ENCODE measurements around the gene RBM10.

The RBM10 gene

DNA sequence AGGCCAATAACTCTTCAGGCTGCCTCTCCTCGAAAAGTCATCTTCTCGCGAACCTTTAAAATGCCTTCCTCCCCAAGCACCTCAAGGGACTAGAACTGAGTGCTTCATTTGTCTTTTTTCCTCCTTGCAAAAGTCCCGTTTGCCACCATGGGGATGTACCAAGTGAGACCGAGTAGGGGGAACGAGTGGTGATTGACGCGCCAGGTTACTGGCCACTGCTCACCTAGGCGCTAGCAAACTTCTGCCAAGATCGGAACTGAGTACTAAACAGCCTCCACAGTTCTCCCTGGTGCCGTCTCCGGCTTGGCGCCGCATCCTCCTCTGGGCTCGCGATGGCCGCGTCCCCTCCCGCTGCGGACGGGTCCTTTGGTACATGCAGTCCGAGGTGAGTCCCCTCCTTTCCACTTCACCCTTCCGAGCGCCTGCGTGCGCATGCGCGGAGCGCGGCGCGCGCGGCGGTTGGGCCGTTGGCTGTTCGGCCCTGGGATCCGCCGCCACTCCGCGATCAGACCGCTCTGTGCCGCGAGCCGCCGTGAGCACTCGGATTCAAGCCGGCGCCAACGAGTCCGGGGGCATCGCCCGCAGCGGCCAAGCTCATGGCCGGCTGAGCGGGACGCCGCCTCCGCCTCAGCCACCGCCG lies 73.4 kb downstream of the RBM10 start, which contains the start of gene CDK16:
TSS of gene CDK16 (plus strand) at position 402 of the 640 bp plus-strand sequence. CDS start 4,877 bp downstream, outside the sequence.
- peak; percentile 44 to 72 for DNase-seq (ENCODE audit: low read depth in 2 of 2)

GRCh38 chrX:47218920-47219815 lies 74.1 kb downstream of the RBM10 start:
- peak; percentile 1 to 21 for DNase-seq (ENCODE audit: low read depth in 2 of 2)

DNA sequence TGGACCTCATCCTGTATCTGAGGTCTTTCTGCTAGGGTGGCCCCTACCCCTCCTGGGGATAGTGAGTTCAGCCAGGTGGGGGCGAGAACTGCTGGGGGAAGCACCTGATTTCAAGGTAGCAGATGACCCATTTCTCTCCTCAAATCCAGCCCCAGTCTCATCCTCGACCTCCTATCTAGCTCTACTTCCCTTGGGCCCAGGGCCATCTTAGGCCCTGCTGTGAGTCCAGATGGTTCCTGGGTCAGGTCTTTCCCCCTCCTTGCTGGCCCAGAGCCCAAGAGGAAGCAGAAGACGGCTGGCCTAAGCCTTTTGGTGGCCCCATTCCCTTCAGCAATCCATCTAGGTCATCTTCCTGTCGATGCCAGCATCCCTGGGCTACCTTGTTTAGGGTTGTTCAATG lies 76.7 kb downstream of the RBM10 start:
- DNase-seq (ENCODE audit: low read depth in 2 of 2) = no peak

- no peak for DNase-seq (ENCODE audit: low read depth in 2 of 2)
Observed at GRCh38 chrX:47222751-47223350, 77.8 kb downstream of the RBM10 start.

DNA sequence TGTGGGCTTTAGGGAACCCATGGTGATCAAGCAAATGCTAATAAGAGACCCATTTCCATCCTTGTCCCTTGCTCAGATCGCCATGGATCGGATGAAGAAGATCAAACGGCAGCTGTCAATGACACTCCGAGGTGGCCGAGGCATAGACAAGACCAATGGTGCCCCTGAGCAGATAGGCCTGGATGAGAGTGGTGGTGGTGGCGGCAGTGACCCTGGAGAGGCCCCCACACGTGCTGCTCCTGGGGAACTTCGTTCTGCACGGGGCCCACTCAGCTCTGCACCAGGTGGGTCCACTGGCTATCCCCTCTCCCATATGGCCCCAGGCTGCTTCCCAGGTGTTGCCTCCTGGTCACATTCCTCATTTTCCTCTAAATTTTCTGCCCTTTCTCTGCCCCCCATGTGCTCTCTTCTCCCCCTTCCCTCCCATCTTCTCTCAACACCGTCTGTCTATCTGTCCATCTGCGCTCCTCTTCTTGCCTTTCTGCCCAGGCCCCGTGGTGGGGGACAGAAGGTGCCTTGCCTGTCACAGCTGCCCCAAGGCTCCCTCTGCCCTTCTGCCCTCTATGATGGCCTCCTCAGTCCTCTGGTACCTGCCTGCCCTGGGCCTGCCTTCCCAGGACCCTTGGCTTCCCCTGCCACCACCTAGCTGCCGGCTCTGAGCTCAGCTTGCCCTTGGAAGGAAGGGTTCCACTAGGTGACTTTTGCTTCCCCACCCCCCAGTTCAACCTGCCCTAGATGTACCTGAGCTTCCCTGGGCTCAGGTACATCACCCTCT lies 78.6 kb downstream of the RBM10 start:
- DNase-seq (ENCODE audit: low read depth in 2 of 2) = no peak

DNA sequence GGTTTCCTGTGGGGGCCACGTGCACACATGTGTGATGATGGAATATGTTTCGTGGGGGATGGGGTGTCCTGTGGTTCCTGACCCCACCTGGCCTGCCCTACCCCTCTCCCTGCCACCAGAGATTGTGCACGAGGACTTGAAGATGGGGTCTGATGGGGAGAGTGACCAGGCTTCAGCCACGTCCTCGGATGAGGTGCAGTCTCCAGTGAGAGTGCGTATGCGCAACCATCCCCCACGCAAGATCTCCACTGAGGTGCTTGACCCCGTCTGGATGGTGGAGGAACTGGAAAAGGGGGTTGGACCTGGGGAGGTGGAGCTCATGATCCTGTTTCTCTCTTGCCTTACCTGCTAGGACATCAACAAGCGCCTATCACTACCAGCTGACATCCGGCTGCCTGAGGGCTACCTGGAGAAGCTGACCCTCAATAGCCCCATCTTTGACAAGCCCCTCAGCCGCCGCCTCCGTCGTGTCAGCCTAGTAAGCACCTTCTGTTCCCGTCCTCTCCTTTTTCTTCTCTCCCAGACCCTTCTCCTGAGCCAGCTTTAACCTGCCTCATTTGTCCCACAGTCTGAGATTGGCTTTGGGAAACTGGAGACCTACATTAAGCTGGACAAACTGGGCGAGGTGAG lies 79.4 kb downstream of the RBM10 start:
- no peak for DNase-seq (ENCODE audit: low read depth in 2 of 2)

- DNase-seq (ENCODE audit: low read depth in 2 of 2) = no peak
Observed at GRCh38 chrX:47224896-47225290, 79.9 kb downstream of the RBM10 start.

DNA sequence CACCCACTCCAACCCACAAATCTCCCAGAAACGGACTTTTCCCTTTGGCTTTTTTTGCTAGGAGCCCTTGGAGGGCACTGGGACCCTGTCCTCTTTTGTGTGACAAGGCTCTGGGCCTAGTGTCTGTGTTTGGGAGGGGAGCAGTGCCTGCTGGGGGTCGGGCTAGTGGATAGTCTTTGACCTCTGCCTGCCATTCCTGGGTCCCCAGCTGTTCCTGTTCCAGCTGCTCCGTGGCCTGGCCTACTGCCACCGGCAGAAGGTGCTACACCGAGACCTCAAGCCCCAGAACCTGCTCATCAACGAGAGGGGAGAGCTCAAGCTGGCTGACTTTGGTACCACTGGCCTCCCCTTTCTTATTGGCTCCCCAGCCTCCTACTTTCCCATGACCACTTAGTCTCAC lies 81.0 kb downstream of the RBM10 start:
- DNase-seq (ENCODE audit: low read depth in 2 of 2) = no peak

- DNase-seq (ENCODE audit: low read depth in 2 of 2) = no peak
Observed at GRCh38 chrX:47226531-47227333, 81.7 kb downstream of the RBM10 start.

GRCh38 chrX:47227334-47227583 lies 82.2 kb downstream of the RBM10 start:
- DNase-seq (ENCODE audit: low read depth in 2 of 2) = no peak

DNA sequence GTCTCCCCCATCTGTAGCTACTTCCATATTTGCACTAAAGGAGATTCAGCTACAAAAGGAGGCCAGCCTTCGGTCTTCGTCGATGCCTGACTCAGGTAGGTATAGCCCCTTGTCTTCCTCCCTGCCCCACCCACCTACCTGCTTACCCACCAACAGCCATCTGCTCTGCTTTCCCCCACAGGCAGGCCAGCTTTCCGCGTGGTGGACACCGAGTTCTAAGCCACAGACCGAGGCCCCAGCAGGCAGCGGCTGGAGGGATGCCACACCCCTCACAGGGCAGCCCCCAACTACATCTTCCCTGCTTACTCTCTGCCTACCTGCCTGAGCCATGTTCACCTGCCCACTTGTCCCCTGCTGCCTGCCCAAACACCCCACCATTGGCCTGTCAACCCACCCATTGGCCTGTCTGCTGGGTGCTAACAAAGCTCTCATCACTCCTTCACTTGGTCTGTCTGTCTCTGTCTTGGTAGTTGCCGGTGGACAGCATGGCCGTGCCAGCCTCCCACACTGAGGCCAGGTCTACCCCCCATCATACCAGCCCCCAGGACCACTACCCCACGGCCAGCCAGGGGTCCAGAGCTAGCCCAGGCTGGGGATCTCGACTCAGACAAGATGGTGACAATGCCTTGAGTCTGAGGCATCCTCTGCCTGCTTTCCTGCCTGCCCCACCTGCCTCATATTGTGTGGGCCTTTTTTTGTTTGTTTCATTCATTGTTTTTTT lies 83.7 kb downstream of the RBM10 start:
- no peak for DNase-seq (ENCODE audit: low read depth in 2 of 2)

DNA sequence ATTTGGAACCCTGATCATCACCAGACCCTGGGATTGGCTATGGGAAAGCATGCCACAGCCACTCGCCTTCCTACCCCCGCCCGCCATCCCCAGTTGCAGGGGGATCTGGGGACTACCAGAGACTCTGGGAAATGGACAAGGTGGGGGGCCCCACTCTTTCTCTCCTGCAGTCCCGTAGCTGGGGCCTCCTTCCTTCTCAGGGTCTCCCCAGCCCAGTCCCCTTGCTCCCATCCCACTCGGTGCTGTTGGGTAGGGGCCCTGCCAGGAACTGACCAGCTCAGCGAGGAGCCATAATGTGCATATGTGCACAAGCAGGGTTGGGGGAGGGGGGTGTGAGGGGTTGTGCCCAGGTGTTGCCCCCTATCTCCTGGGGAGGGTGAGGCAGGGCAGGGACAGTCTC lies 84.4 kb downstream of the RBM10 start:
- DNase-seq (ENCODE audit: low read depth in 2 of 2) = no peak

GRCh38 chrX:47230136-47230868 lies 85.3 kb downstream of the RBM10 start:
- no peak for DNase-seq (ENCODE audit: low read depth in 2 of 2)

GRCh38 chrX:47231167-47231566 lies 86.1 kb downstream of the RBM10 start:
- no peak for DNase-seq (ENCODE audit: low read depth in 2 of 2)

- no peak for DNase-seq (ENCODE audit: low read depth in 2 of 2)
Observed at GRCh38 chrX:47232197-47232802, 87.3 kb downstream of the RBM10 start.

DNA sequence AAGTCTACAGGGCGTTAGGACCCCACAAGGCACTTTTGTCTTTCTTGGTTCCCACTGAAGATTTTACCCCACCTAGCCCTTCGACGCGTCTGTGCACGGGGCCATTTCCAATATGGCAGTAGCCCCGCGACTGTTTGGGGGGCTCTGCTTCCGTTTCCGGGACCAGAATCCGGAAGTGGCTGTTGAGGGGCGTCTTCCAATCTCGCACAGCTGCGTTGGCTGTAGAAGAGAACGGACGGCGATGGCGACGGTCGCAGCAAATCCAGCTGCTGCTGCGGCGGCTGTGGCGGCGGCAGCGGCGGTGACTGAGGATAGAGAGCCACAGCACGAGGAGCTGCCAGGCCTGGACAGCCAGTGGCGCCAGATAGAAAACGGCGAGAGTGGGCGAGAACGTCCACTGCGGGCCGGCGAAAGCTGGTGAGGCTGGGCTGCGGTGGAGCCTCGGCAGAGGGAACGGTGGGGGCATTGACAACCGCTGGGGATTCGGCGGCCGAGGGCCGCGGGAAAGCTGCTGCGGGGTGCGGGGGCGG lies 87.8 kb downstream of the RBM10 start, which contains the start of gene USP11:
TSS of gene USP11 (plus strand) at position 207 of the 530 bp plus-strand sequence. CDS start at position 242, 35 bp downstream.
- DNase-seq (ENCODE audit: low read depth in 2 of 2) = peak; percentile 20 to 43

DNA sequence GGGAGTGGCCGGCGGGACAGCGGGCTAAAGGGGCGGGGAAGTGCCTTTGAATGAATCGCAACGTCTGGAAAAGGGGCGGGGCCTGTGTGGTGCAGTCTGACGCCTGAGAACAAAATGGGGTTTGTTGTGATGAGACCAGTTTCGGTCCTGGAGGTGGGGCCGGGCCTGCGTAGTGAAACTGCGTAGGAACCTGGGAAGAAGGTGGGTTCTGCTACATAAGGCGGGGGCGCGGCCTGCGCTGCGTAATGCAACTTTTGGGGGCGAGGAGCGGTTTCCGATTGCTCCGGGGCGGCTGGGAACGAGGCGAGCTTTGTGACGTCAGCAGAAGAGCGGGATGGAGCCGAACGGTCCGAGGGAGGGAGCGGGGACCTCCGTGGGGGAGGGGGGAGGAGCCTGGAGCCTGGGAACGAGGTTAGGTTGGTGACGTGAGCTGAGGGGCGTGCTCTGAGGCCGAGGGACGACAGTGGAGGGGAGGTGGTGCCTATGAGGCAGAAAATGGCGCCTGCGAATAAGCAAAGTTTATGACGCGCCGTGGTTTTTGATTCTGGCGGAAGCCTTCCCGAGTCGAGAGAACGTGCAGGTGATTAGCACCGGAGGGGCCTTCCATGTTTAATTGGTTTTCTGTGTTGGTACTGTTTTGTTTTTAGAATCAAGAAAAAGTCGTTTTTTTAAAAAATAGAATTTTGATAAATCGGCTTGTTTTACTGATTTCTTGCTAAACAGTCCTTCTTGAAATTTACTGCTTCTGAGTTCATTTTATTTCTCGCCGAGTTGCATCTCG lies 88.5 kb downstream of the RBM10 start:
- peak; percentile 92 to 94 for DNase-seq (ENCODE audit: low read depth in 2 of 2)

GRCh38 chrX:47234583-47234982 lies 89.6 kb downstream of the RBM10 start:
- DNase-seq (ENCODE audit: low read depth in 2 of 2) = no peak
